Gastrocnemius medialis (tissue), 4 donors: ENCODE results near the gene DCAF4L1. TPM values are rescaled to one million over a fixed set of nuclear protein-coding genes. Genes with fewer than 3 reads are reported as not detected.

Experiments used
- ATAC-seq, 2 donors: fragments of 150-250 bp; one replicate each; pipeline ENCODE4 v1.9.1; 2016
- DNase-seq, 2 donors: peaks; one replicate each; pipeline ENCODE4 v3.0.0-alpha.2; 2019
- H3K27ac ChIP-seq, 4 donors: fragments of 200-600 bp; sonication (generic); 1 replicate in 1 of 4; 2 replicates in 3 of 4; pipeline ENCODE4 v1.5.1; 2016 to 2018; ENCODE audit warnings: mild to moderate bottlenecking in 2 of 4, moderate library complexity in 1 of 4
- H3K27me3 ChIP-seq, 3 donors: fragments of 200-600 bp; sonication (generic) in 2 of 3; 1 replicate in 1 of 3; 2 replicates in 2 of 3; pipeline versions ENCODE4 v1.5.1 to v1.6.0; 2016 to 2019; ENCODE audit warnings: mild to moderate bottlenecking in 1 of 3, moderate library complexity in 1 of 3
- H3K36me3 ChIP-seq, 2 donors: fragments of 200-600 bp; sonication (generic) in 1 of 2; one replicate each; pipeline ENCODE4 v1.5.1; 2017 to 2018
- H3K4me1 ChIP-seq, 2 donors: fragments of 200-600 bp; sonication (generic) in 1 of 2; one replicate each; pipeline ENCODE4 v1.5.1; 2016 to 2017; ENCODE audit warnings: mild to moderate bottlenecking in 2 of 2
- H3K4me3 ChIP-seq, 4 donors: fragments of 200-600 bp; sonication (generic) in 3 of 4; 1 replicate in 1 of 4; 2 replicates in 3 of 4; pipeline ENCODE4 v1.5.1; 2016 to 2019; ENCODE audit warnings: mild to moderate bottlenecking in 2 of 4
- H3K9me3 ChIP-seq, 3 donors: fragments of 200-600 bp; sonication (generic) in 2 of 3; 1 replicate in 1 of 3; 2 replicates in 2 of 3; pipeline ENCODE4 v1.5.1; 2016 to 2019
- POLR2A ChIP-seq, 2 donors: fragments of 450-650 bp; IDR thresholded peaks; one replicate each; pipeline ENCODE4 v1.6.1; 2017; ENCODE audit warnings: antibody characterized with exemption in 2 of 2, mild to moderate bottlenecking in 2 of 2, moderate library complexity in 2 of 2
- in situ Hi-C, 4 donors: fragments of 200-750 bp; cut with MboI; loops; one replicate each; pipeline versions ENCODE4 v1.15.0 to v1.8.0; 2017; ENCODE audit warnings: low sequenced_read_pairs in 4 of 4
- intact Hi-C: fragments of 100-400 bp; cut with DNase I; formaldehyde crosslinking; loops from one replicate; pipeline ENCODE4 v1.15.1; 2023; ENCODE audit warnings: low total_unique reads
- total RNA-seq, 4 donors: library from RNA; depleted of rRNA; stranded (reverse); fragments of >200 nt; gene quantifications; one replicate each; pipeline versions ENCODE4 v1.1.0 to v1.2.3, GENCODE V29; 2016
- TF ChIP-seq, protein P1 (sequence below), 5 experiments: fragments of 450-650 bp in 3 of 5; fragments of 200-600 bp in 2 of 5; sonication (generic) in 2 of 5; IDR thresholded peaks in 4 of 5; conservative IDR thresholded peaks in 1 of 5; 1 replicate in 4 of 5; 2 replicates in 1 of 5; pipeline ENCODE4 v1.5.1; 2016 to 2019; ENCODE audit warnings: antibody characterized with exemption in 5 of 5, mild to moderate bottlenecking in 3 of 5, moderate library complexity in 3 of 5

Gene DCAF4L1
- total RNA-seq, 4 donors from 2014 or later: 0.20 to 1.7 (median 0.70) TPM

GRCh38 chr4:41998019-41998418, 16.5 kb downstream of the DCAF4L1 start:
- no peak for ATAC-seq
- Histone ChIP-seq H3K36me3 (peaks cover 0 to 9% of the 10 kb centered on the region in 2 donors), H3K27me3 (no peaks in the 10 kb centered on the region), H3K4me1 (peaks cover 3 to 5% of the 10 kb centered on the region in 2 donors), H3K27ac (no peak overlapping the region), H3K4me3 (no peak overlapping the region), H3K9me3 (no peaks in the 10 kb centered on the region)
- TF ChIP-seq POLR2A (IDR thresholded peaks at IDR 0.05): no peak
- TF ChIP-seq, protein P1, sequence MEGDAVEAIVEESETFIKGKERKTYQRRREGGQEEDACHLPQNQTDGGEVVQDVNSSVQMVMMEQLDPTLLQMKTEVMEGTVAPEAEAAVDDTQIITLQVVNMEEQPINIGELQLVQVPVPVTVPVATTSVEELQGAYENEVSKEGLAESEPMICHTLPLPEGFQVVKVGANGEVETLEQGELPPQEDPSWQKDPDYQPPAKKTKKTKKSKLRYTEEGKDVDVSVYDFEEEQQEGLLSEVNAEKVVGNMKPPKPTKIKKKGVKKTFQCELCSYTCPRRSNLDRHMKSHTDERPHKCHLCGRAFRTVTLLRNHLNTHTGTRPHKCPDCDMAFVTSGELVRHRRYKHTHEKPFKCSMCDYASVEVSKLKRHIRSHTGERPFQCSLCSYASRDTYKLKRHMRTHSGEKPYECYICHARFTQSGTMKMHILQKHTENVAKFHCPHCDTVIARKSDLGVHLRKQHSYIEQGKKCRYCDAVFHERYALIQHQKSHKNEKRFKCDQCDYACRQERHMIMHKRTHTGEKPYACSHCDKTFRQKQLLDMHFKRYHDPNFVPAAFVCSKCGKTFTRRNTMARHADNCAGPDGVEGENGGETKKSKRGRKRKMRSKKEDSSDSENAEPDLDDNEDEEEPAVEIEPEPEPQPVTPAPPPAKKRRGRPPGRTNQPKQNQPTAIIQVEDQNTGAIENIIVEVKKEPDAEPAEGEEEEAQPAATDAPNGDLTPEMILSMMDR (IDR thresholded peaks at IDR 0.05 in 4 of 5, conservative IDR thresholded peaks at IDR 0.05 in 1 of 5): no peak
- DNase-seq: no peak
- intact Hi-C loops: no loop called here
- in situ Hi-C loops: no loop called here

DNA sequence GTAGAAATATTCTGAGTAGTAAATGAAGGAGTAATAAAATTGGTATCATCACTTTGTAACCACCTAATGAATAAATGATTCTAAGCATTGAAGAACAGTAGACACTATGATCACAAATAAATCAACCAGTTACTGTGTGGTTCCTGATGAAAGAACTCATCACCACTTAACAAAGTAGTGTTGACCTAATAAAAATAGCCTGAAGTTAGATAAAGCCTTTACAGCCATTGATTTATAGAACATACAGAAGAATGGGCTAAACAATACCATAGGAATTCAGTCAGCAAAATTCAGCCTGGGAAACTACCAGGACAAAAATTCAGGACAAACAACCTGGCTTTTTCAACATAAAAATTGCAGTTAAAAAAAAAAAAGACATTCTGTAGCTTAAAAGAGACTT, 17.8 kb downstream of the DCAF4L1 start:
- intact Hi-C loops (no loop called here), in situ Hi-C loops (no loop called here)
- Histone ChIP-seq H3K27me3 (no peaks in the 10 kb centered on the region), H3K4me3 (no peak overlapping the region), H3K4me1 (no peaks in the 10 kb centered on the region), H3K36me3 (peaks cover 0 to 9% of the 10 kb centered on the region in 2 donors), H3K27ac (no peak overlapping the region), H3K9me3 (no peaks in the 10 kb centered on the region)
- DNase-seq (no peak), ATAC-seq (no peak)
- no peak for TF ChIP-seq POLR2A (IDR thresholded peaks at IDR 0.05)
- TF ChIP-seq, protein P1 (IDR thresholded peaks at IDR 0.05 in 4 of 5, conservative IDR thresholded peaks at IDR 0.05 in 1 of 5): no peak

GRCh38 chr4:42008011-42008786, 26.6 kb downstream of the DCAF4L1 start:
- H3K4me3 ChIP-seq: no peak overlapping the region
- H3K27ac ChIP-seq: no peak overlapping the region
- no peak for ATAC-seq
- intact Hi-C loops: no loop called here
- peaks cover 0 to 4% of the 10 kb centered on the region in 2 donors for H3K36me3 ChIP-seq
- in situ Hi-C loops: no loop called here
- no peak for DNase-seq
- no peaks in the 10 kb centered on the region for H3K9me3 ChIP-seq
- TF ChIP-seq, protein P1 (IDR thresholded peaks at IDR 0.05 in 4 of 5, conservative IDR thresholded peaks at IDR 0.05 in 1 of 5): no peak
- TF ChIP-seq POLR2A (IDR thresholded peaks at IDR 0.05): no peak
- no peaks in the 10 kb centered on the region for H3K27me3 ChIP-seq
- H3K4me1 ChIP-seq: peaks cover 6 to 19% of the 10 kb centered on the region in 2 donors

DNA sequence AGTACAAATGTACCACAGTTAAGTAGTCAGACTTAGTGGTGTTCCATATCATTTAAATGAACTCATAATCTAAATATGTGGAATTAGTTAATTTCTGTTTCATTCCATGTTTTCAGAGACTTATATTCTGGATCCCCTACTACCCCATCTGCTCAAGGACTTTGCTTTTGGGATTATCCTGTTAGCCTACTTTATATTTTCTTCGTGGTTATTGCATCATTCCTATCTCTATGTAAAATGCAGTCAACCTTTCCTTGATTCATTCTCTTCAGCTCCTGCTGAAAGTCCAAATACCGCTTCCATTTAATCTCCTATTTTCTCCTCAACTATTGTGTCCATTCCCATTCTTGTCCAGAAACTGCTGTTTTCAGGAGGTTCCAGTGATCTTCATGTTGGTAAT, 33.9 kb downstream of the DCAF4L1 start:
- in situ Hi-C loops: loop anchor here in 1 of 4 donors (10.0 kb wide), 1 partner anchor 61 kb away; no protein-coding TSS in a partner anchor
- no peak overlapping the region for H3K4me3 ChIP-seq
- ATAC-seq: no peak
- intact Hi-C loops: no loop called here
- H3K9me3 ChIP-seq: no peaks in the 10 kb centered on the region
- DNase-seq: no peak
- TF ChIP-seq, protein P1 (IDR thresholded peaks at IDR 0.05 in 4 of 5, conservative IDR thresholded peaks at IDR 0.05 in 1 of 5): no peak
- no peak for TF ChIP-seq POLR2A (IDR thresholded peaks at IDR 0.05)
- H3K27ac ChIP-seq: no peak overlapping the region
- no peaks in the 10 kb centered on the region for H3K27me3 ChIP-seq
- peaks cover 0 to 15% of the 10 kb centered on the region in 2 donors for H3K4me1 ChIP-seq
- H3K36me3 ChIP-seq: no peaks in the 10 kb centered on the region
